ENCODE measurements around the gene SUSD2. TPM values are rescaled to one million over a fixed set of nuclear protein-coding genes. Genes with fewer than 3 reads are reported as not detected.

SUSD2 gene
- total RNA-seq, 1 experiment from 2014 or later, result 2.5 TPM

GRCh38 chr22:24178502-24179440, 2.5 kb upstream of the SUSD2 start:
- TF ChIP-seq, protein P1, sequence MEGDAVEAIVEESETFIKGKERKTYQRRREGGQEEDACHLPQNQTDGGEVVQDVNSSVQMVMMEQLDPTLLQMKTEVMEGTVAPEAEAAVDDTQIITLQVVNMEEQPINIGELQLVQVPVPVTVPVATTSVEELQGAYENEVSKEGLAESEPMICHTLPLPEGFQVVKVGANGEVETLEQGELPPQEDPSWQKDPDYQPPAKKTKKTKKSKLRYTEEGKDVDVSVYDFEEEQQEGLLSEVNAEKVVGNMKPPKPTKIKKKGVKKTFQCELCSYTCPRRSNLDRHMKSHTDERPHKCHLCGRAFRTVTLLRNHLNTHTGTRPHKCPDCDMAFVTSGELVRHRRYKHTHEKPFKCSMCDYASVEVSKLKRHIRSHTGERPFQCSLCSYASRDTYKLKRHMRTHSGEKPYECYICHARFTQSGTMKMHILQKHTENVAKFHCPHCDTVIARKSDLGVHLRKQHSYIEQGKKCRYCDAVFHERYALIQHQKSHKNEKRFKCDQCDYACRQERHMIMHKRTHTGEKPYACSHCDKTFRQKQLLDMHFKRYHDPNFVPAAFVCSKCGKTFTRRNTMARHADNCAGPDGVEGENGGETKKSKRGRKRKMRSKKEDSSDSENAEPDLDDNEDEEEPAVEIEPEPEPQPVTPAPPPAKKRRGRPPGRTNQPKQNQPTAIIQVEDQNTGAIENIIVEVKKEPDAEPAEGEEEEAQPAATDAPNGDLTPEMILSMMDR (IDR thresholded peaks at IDR 0.05; ENCODE audit: unreplicated experiment), result peak; percentile 26
- no TSS peak for BruUV-seq (replicated peaks)
- no peaks in the 10 kb centered on the region for H3K4me1 Mint-ChIP-seq (ENCODE audit: low read depth, unreplicated experiment)
- H3K27me3 Mint-ChIP-seq (ENCODE audit: unreplicated experiment), result no peaks in the 10 kb centered on the region
- intact Hi-C loops (cut with micrococcal nuclease; ENCODE audit: unreplicated experiment), result no loop called here
- no peak overlapping the region for H3K4me3 Mint-ChIP-seq (ENCODE audit: low read depth, unreplicated experiment)
- no peak for DNase-seq
- CTCF ChIA-PET, result interaction anchor here (0.6 to 1.6 kb wide), 2 partner anchors 45 to 52 kb away, joined by 3 read pairs; no protein-coding TSS in a partner anchor
- H3K36me3 Mint-ChIP-seq (ENCODE audit: insufficient read depth, unreplicated experiment), result peaks cover 9% of the 10 kb centered on the region
- H3K9me3 Mint-ChIP-seq (ENCODE audit: low read depth, unreplicated experiment), result no peaks in the 10 kb centered on the region
- H3K27ac Mint-ChIP-seq (ENCODE audit: unreplicated experiment), result no peak overlapping the region

DNA sequence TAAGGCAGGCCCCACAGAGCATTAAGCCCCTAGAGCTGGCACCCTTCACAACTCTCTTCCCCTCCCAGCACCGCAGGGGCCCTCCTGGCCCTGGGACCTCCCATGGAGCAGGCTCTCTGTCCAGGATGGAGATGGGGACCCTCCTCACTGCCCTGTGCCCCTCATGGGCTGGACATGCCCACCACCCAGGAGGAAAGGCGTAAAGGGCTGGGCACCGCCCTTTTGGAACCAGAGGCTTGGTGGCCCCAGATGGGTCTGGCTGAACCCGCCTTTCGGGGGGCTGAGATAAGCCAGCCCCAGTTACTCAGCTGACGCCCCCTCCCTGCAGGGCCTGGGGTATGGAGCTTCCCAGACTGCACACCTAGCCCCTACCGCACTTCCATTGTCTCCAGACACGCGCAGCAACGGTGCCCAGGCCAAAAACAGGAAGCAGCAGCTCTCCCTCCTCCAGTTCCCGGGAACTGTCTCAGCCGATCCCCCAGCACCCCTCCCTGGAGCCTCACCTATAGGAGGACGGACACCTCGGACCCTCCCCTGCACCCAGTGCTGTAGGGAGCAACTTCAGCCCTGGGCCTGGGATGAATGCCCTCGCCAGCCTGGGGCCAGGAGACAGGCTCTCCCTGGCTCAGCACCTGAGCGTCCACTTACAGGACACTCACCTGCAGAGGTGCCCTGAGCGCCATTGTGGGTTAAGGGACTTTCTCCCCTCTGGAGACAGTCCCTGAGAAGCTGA, 1.6 kb upstream of the SUSD2 start:
- CTCF ChIA-PET, result interaction anchor here (1.6 kb wide), 1 partner anchor 46 kb away, joined by 3 read pairs; no protein-coding TSS in a partner anchor
- BruUV-seq (replicated peaks), result no TSS peak
- no peak overlapping the region for H3K27ac Mint-ChIP-seq (ENCODE audit: unreplicated experiment)
- no peaks in the 10 kb centered on the region for H3K4me1 Mint-ChIP-seq (ENCODE audit: low read depth, unreplicated experiment)
- H3K9me3 Mint-ChIP-seq (ENCODE audit: low read depth, unreplicated experiment), result no peaks in the 10 kb centered on the region
- no peaks in the 10 kb centered on the region for H3K27me3 Mint-ChIP-seq (ENCODE audit: unreplicated experiment)
- H3K4me3 Mint-ChIP-seq (ENCODE audit: low read depth, unreplicated experiment), result no peak overlapping the region
- TF ChIP-seq, protein P1 (IDR thresholded peaks at IDR 0.05; ENCODE audit: unreplicated experiment), result no peak
- peaks cover 7% of the 10 kb centered on the region for H3K36me3 Mint-ChIP-seq (ENCODE audit: insufficient read depth, unreplicated experiment)
- DNase-seq, result no peak
- intact Hi-C loops (cut with micrococcal nuclease; ENCODE audit: unreplicated experiment), result loop anchor here (10.0 kb wide), 1 partner anchor 195 kb away; the partner anchor contains the start of gene GSTT2

GRCh38 chr22:24180316-24181087, 785 bp upstream of the SUSD2 start:
- no peak for DNase-seq
- TF ChIP-seq, protein P1 (IDR thresholded peaks at IDR 0.05; ENCODE audit: unreplicated experiment), result no peak
- Mint-ChIP-seq H3K4me1 (ENCODE audit: low read depth, unreplicated experiment) (no peaks in the 10 kb centered on the region), H3K36me3 (ENCODE audit: insufficient read depth, unreplicated experiment) (no peaks in the 10 kb centered on the region), H3K27me3 (ENCODE audit: unreplicated experiment) (no peaks in the 10 kb centered on the region), H3K4me3 (ENCODE audit: low read depth, unreplicated experiment) (no peak overlapping the region), H3K9me3 (ENCODE audit: low read depth, unreplicated experiment) (no peaks in the 10 kb centered on the region), H3K27ac (ENCODE audit: unreplicated experiment) (no peak overlapping the region)
- intact Hi-C loops (cut with micrococcal nuclease; ENCODE audit: unreplicated experiment), result loop anchor here (10.0 kb wide), 1 partner anchor 196 kb away; the partner anchor contains the start of gene GSTT2
- CTCF ChIA-PET, result interaction anchor here (1.6 kb wide), 1 partner anchor 47 kb away, joined by 3 read pairs; no protein-coding TSS in a partner anchor
- no TSS peak for BruUV-seq (replicated peaks)

Data from Calu3 (cell line).